ENCODE data around the gene PPP6R2. TPM values are rescaled to one million over a fixed set of nuclear protein-coding genes. Genes with fewer than 3 reads are reported as not detected.

Gene PPP6R2
- total RNA-seq, 1 donor, result 61.2 TPM

GRCh38 chr22:50398831-50399648 is 55.9 kb downstream of the PPP6R2 start:
- Histone ChIP-seq H3K9me3 (ENCODE audit: low read depth, low read length) (no peaks in the 10 kb centered on the region), H3K79me2 (ENCODE audit: insufficient read depth, low read length) (peaks cover 35% of the 10 kb centered on the region), H3K4me1 (ENCODE audit: insufficient read depth, low read length) (no peaks in the 10 kb centered on the region), H3K27ac (ENCODE audit: low read depth, low read length) (no peak overlapping the region), H3K27me3 (ENCODE audit: insufficient read depth, low read length) (no peaks in the 10 kb centered on the region), H3K4me3 (ENCODE audit: insufficient read depth, low read length) (no peak overlapping the region), H2AFZ (ENCODE audit: low read length) (no peak overlapping the region), H4K20me1 (ENCODE audit: insufficient read depth, low read length) (peaks cover 23% of the 10 kb centered on the region), H3K36me3 (ENCODE audit: insufficient read depth, low read length) (peaks cover 29% of the 10 kb centered on the region), H3K4me2 (ENCODE audit: insufficient read depth, low read length) (no peak overlapping the region)
- peak; percentile 42 for DNase-seq (ENCODE audit: insufficient read length, low spot score, missing footprints)
- TF ChIP-seq, protein P1, sequence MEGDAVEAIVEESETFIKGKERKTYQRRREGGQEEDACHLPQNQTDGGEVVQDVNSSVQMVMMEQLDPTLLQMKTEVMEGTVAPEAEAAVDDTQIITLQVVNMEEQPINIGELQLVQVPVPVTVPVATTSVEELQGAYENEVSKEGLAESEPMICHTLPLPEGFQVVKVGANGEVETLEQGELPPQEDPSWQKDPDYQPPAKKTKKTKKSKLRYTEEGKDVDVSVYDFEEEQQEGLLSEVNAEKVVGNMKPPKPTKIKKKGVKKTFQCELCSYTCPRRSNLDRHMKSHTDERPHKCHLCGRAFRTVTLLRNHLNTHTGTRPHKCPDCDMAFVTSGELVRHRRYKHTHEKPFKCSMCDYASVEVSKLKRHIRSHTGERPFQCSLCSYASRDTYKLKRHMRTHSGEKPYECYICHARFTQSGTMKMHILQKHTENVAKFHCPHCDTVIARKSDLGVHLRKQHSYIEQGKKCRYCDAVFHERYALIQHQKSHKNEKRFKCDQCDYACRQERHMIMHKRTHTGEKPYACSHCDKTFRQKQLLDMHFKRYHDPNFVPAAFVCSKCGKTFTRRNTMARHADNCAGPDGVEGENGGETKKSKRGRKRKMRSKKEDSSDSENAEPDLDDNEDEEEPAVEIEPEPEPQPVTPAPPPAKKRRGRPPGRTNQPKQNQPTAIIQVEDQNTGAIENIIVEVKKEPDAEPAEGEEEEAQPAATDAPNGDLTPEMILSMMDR (IDR thresholded peaks at IDR 0.05; ENCODE audit: extremely low read depth, low read depth, low read length), result no peak

- peaks cover 26% of the 10 kb centered on the region for H4K20me1 ChIP-seq (ENCODE audit: insufficient read depth, low read length)
- peak; percentile 58 for DNase-seq (ENCODE audit: insufficient read length, low spot score, missing footprints)
- no peak overlapping the region for H2AFZ ChIP-seq (ENCODE audit: low read length)
- no peaks in the 10 kb centered on the region for H3K4me1 ChIP-seq (ENCODE audit: insufficient read depth, low read length)
- no peak overlapping the region for H3K27ac ChIP-seq (ENCODE audit: low read depth, low read length)
- H3K4me2 ChIP-seq (ENCODE audit: insufficient read depth, low read length), result no peak overlapping the region
- peaks cover 38% of the 10 kb centered on the region for H3K79me2 ChIP-seq (ENCODE audit: insufficient read depth, low read length)
- H3K36me3 ChIP-seq (ENCODE audit: insufficient read depth, low read length), result peaks cover 26% of the 10 kb centered on the region
- no peak overlapping the region for H3K4me3 ChIP-seq (ENCODE audit: insufficient read depth, low read length)
- no peaks in the 10 kb centered on the region for H3K9me3 ChIP-seq (ENCODE audit: low read depth, low read length)
- no peaks in the 10 kb centered on the region for H3K27me3 ChIP-seq (ENCODE audit: insufficient read depth, low read length)
- TF ChIP-seq, protein P1 (IDR thresholded peaks at IDR 0.05; ENCODE audit: extremely low read depth, low read depth, low read length), result peak; percentile 45
Measured at GRCh38 chr22:50399751-50400331, 56.7 kb downstream of the PPP6R2 start.

GRCh38 chr22:50400406-50400805 is 57.3 kb downstream of the PPP6R2 start:
- TF ChIP-seq, protein P1 (IDR thresholded peaks at IDR 0.05; ENCODE audit: extremely low read depth, low read depth, low read length), result no peak

DNA sequence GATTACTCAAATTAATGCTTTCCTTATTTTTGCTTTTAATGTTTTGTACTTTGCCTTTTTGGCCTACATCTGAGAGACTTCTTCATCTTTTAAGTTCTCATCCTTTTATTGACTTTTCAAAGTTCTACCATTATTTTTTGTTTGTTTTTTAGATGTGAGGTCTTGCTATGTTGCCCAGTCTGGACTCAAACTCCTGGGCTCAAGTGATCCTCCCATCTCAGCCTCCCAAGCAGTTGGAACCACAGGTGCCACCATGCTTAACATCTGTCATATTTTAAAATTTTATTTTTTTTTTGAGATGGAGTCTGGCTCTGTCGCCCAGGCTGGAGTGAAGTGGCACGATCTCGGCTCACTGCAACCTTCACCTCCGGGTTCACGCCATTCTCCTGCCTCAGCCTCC is 57.8 kb downstream of the PPP6R2 start:
- Histone ChIP-seq H3K36me3 (ENCODE audit: insufficient read depth, low read length) (peaks cover 18% of the 10 kb centered on the region), H3K27ac (ENCODE audit: low read depth, low read length) (no peak overlapping the region), H4K20me1 (ENCODE audit: insufficient read depth, low read length) (peaks cover 21% of the 10 kb centered on the region), H3K79me2 (ENCODE audit: insufficient read depth, low read length) (peaks cover 36% of the 10 kb centered on the region), H3K4me2 (ENCODE audit: insufficient read depth, low read length) (no peak overlapping the region), H2AFZ (ENCODE audit: low read length) (no peak overlapping the region), H3K9me3 (ENCODE audit: low read depth, low read length) (no peaks in the 10 kb centered on the region), H3K4me1 (ENCODE audit: insufficient read depth, low read length) (no peaks in the 10 kb centered on the region), H3K27me3 (ENCODE audit: insufficient read depth, low read length) (no peaks in the 10 kb centered on the region), H3K4me3 (ENCODE audit: insufficient read depth, low read length) (no peak overlapping the region)
- no peak for DNase-seq (ENCODE audit: insufficient read length, low spot score, missing footprints)
- TF ChIP-seq, protein P1 (IDR thresholded peaks at IDR 0.05; ENCODE audit: extremely low read depth, low read depth, low read length), result no peak

More at GRCh38 chr22:50400406-50400805, 57.3 kb downstream of the PPP6R2 start:
- Histone ChIP-seq H3K4me3 (ENCODE audit: insufficient read depth, low read length) (no peak overlapping the region), H3K9me3 (ENCODE audit: low read depth, low read length) (no peaks in the 10 kb centered on the region), H2AFZ (ENCODE audit: low read length) (no peak overlapping the region), H3K36me3 (ENCODE audit: insufficient read depth, low read length) (peaks cover 20% of the 10 kb centered on the region), H3K79me2 (ENCODE audit: insufficient read depth, low read length) (peaks cover 36% of the 10 kb centered on the region), H3K4me2 (ENCODE audit: insufficient read depth, low read length) (no peak overlapping the region), H3K27ac (ENCODE audit: low read depth, low read length) (no peak overlapping the region), H3K27me3 (ENCODE audit: insufficient read depth, low read length) (no peaks in the 10 kb centered on the region), H3K4me1 (ENCODE audit: insufficient read depth, low read length) (no peaks in the 10 kb centered on the region), H4K20me1 (ENCODE audit: insufficient read depth, low read length) (peaks cover 23% of the 10 kb centered on the region)
- DNase-seq (ENCODE audit: insufficient read length, low spot score, missing footprints), result peak; percentile 47
